ENCODE measurements around the gene KRTAP10-5.

- TF ChIP-seq, protein P1, sequence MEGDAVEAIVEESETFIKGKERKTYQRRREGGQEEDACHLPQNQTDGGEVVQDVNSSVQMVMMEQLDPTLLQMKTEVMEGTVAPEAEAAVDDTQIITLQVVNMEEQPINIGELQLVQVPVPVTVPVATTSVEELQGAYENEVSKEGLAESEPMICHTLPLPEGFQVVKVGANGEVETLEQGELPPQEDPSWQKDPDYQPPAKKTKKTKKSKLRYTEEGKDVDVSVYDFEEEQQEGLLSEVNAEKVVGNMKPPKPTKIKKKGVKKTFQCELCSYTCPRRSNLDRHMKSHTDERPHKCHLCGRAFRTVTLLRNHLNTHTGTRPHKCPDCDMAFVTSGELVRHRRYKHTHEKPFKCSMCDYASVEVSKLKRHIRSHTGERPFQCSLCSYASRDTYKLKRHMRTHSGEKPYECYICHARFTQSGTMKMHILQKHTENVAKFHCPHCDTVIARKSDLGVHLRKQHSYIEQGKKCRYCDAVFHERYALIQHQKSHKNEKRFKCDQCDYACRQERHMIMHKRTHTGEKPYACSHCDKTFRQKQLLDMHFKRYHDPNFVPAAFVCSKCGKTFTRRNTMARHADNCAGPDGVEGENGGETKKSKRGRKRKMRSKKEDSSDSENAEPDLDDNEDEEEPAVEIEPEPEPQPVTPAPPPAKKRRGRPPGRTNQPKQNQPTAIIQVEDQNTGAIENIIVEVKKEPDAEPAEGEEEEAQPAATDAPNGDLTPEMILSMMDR (optimal IDR thresholded peaks at IDR 0.05 in 1 of 3, IDR thresholded peaks at IDR 0.05 in 1 of 3, conservative IDR thresholded peaks at IDR 0.05 in 1 of 3; ENCODE audit: extremely low read depth in 1 of 3, insufficient read depth in 2 of 3, low read length in 3 of 3), result no peak
- no peak for TF ChIP-seq EZH2 (IDR thresholded peaks at IDR 0.05; ENCODE audit: low read length)
Measured at GRCh38 chr21:44544566-44544965, 35.8 kb downstream of the KRTAP10-5 start.
